ENCODE measurements around the gene SPATA13.

DNA sequence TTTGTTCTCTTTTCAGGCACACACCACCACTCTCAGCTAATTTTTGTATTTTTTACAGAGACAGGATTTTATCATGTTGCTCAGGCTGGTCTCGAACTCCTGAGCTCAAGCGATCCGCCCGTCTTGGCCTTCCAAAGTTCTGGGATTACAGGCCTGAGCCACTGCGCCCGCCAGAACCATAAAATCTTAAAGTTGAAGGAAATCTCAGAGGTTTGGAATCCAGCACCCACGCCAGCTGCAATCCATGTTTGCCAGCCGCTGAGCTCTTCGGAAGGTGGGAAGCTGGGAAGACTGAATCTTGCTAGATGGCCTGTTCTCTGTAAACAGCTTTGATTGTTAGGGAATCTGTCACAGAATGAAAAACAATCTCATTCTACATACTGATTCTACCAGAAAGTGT, 38.5 kb downstream of the SPATA13 start:
- TF ChIP-seq CTCF (IDR thresholded peaks at IDR 0.05) (no peak), POLR2A (IDR thresholded peaks at IDR 0.05) (no peak)

Measured in adrenal gland (tissue), 5 donors.